ENCODE data around the gene TUBB2B. TPM values are rescaled to one million over a fixed set of nuclear protein-coding genes. Genes with fewer than 3 reads are reported as not detected.

The TUBB2B gene
- total and polyA plus RNA-seq, 4 donors, result 0.22 to 4.6 (median 3.2) TPM

DNA sequence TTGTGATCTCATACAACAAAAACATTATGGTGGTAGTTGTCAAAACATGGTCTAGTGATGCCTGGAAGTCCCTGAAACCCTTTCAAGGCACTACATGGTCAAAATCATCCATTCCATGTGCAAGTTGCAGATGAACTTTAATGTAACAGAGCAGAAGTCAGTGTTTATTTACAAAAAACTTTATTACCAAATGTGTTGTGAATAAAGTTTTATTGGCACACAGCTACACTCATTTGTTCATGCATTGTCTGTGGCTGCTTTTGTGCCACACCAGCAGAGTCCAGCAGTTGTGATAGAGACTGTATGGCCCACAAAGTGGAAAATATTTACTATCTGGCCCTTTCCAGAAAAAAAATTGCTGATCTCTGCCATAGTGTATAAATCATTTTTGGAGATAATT is 26.8 kb downstream of the TUBB2B start:
- TF ChIP-seq FOXA1 (IDR thresholded peaks at IDR 0.05) (no peak), SP1 (IDR thresholded peaks at IDR 0.05) (no peak), JUND (IDR thresholded peaks at IDR 0.05) (no peak), YY1 (IDR thresholded peaks at IDR 0.05) (no peak), HNF4G (IDR thresholded peaks at IDR 0.05) (no peak), HNF4A (conservative IDR thresholded peaks at IDR 0.05) (no peak), TAF1 (conservative IDR thresholded peaks at IDR 0.05) (no peak), RAD21 (IDR thresholded peaks at IDR 0.05) (no peak), EGR1 (IDR thresholded peaks at IDR 0.05; ENCODE audit: low read depth in 2 of 2) (no peak), MAX (IDR thresholded peaks at IDR 0.05) (no peak), NR2F2 (IDR thresholded peaks at IDR 0.05) (no peak), GABPA (IDR thresholded peaks at IDR 0.05 in 1 of 2, conservative IDR thresholded peaks at IDR 0.05 in 1 of 2) (no peak), CTCF (IDR thresholded peaks at IDR 0.05; ENCODE audit: low read depth, low read length, missing input control) (no peak), RXRA (IDR thresholded peaks at IDR 0.05) (no peak)
- TF ChIP-seq, protein P1, sequence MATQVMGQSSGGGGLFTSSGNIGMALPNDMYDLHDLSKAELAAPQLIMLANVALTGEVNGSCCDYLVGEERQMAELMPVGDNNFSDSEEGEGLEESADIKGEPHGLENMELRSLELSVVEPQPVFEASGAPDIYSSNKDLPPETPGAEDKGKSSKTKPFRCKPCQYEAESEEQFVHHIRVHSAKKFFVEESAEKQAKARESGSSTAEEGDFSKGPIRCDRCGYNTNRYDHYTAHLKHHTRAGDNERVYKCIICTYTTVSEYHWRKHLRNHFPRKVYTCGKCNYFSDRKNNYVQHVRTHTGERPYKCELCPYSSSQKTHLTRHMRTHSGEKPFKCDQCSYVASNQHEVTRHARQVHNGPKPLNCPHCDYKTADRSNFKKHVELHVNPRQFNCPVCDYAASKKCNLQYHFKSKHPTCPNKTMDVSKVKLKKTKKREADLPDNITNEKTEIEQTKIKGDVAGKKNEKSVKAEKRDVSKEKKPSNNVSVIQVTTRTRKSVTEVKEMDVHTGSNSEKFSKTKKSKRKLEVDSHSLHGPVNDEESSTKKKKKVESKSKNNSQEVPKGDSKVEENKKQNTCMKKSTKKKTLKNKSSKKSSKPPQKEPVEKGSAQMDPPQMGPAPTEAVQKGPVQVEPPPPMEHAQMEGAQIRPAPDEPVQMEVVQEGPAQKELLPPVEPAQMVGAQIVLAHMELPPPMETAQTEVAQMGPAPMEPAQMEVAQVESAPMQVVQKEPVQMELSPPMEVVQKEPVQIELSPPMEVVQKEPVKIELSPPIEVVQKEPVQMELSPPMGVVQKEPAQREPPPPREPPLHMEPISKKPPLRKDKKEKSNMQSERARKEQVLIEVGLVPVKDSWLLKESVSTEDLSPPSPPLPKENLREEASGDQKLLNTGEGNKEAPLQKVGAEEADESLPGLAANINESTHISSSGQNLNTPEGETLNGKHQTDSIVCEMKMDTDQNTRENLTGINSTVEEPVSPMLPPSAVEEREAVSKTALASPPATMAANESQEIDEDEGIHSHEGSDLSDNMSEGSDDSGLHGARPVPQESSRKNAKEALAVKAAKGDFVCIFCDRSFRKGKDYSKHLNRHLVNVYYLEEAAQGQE (IDR thresholded peaks at IDR 0.05), result no peak
- TF ChIP-seq, protein P2, sequence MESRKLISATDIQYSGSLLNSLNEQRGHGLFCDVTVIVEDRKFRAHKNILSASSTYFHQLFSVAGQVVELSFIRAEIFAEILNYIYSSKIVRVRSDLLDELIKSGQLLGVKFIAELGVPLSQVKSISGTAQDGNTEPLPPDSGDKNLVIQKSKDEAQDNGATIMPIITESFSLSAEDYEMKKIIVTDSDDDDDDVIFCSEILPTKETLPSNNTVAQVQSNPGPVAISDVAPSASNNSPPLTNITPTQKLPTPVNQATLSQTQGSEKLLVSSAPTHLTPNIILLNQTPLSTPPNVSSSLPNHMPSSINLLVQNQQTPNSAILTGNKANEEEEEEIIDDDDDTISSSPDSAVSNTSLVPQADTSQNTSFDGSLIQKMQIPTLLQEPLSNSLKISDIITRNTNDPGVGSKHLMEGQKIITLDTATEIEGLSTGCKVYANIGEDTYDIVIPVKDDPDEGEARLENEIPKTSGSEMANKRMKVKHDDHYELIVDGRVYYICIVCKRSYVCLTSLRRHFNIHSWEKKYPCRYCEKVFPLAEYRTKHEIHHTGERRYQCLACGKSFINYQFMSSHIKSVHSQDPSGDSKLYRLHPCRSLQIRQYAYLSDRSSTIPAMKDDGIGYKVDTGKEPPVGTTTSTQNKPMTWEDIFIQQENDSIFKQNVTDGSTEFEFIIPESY (IDR thresholded peaks at IDR 0.05), result no peak
- TF ChIP-seq, protein P3, sequence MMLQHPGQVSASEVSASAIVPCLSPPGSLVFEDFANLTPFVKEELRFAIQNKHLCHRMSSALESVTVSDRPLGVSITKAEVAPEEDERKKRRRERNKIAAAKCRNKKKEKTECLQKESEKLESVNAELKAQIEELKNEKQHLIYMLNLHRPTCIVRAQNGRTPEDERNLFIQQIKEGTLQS (IDR thresholded peaks at IDR 0.05), result no peak
- Histone ChIP-seq H3K9ac (ENCODE audit: low read depth in 1 of 2, low read length in 2 of 2) (no peak overlapping the region), H3K36me3 (ENCODE audit: control insufficient read depth in 4 of 4, insufficient read depth in 3 of 4, low read depth in 1 of 4, low read length in 3 of 4) (no peaks in the 10 kb centered on the region), H3K27me3 (ENCODE audit: control insufficient read depth in 4 of 4, insufficient read depth in 4 of 4, low read length in 3 of 4) (no peaks in the 10 kb centered on the region), H3K27ac (ENCODE audit: low read depth in 1 of 2, low read length in 2 of 2) (no peak overlapping the region), H3K9me3 (ENCODE audit: control insufficient read depth in 4 of 4, low read length in 3 of 4) (no peaks in the 10 kb centered on the region), H3K4me1 (ENCODE audit: control insufficient read depth in 4 of 4, insufficient read depth in 4 of 4, low read length in 3 of 4) (no peaks in the 10 kb centered on the region), H3K4me3 (ENCODE audit: low read depth in 1 of 3, low read length in 3 of 3) (no peak overlapping the region)
- no peak for DNase-seq (ENCODE audit: low spot score)

DNA sequence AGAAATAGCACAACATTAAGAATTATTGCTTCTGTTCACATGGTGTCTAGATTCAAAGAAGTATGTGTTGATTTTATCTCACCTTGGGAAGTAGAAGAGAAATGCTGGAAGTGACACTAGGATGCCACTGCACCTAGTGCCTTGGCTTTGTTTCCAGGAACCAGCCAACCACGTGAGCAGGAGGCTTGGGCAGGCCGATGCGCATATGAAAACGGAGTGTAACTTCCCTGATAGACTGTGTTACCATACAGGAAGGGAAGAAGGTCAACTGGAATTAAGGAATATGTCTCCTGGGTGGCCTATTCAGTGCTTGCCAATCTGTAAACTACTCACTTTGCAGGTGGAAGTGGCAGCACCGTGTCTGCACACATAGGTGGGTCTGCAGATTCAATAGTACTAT is 28.1 kb downstream of the TUBB2B start:
- no peaks in the 10 kb centered on the region for H3K36me3 ChIP-seq (ENCODE audit: control insufficient read depth in 4 of 4, insufficient read depth in 3 of 4, low read depth in 1 of 4, low read length in 3 of 4)
- no peaks in the 10 kb centered on the region for H3K9me3 ChIP-seq (ENCODE audit: control insufficient read depth in 4 of 4, low read length in 3 of 4)
- no peak for TF ChIP-seq HNF4G (IDR thresholded peaks at IDR 0.05)
- TF ChIP-seq FOXA2 (IDR thresholded peaks at IDR 0.05), result no peak
- TF ChIP-seq RAD21 (IDR thresholded peaks at IDR 0.05), result no peak
- TF ChIP-seq GABPA (IDR thresholded peaks at IDR 0.05 in 1 of 2, conservative IDR thresholded peaks at IDR 0.05 in 1 of 2), result no peak
- TF ChIP-seq, protein P2 (IDR thresholded peaks at IDR 0.05), result no peak
- no peak for TF ChIP-seq RXRA (IDR thresholded peaks at IDR 0.05)
- no peak for TF ChIP-seq CTCF (IDR thresholded peaks at IDR 0.05; ENCODE audit: low read depth, low read length, missing input control)
- no peak for TF ChIP-seq FOXA1 (IDR thresholded peaks at IDR 0.05)
- TF ChIP-seq SP1 (IDR thresholded peaks at IDR 0.05), result no peak
- no peak for TF ChIP-seq JUND (IDR thresholded peaks at IDR 0.05)
- TF ChIP-seq EGR1 (IDR thresholded peaks at IDR 0.05; ENCODE audit: low read depth in 2 of 2), result no peak
- TF ChIP-seq YY1 (IDR thresholded peaks at IDR 0.05), result no peak
- no peak for TF ChIP-seq NR2F2 (IDR thresholded peaks at IDR 0.05)
- no peak for TF ChIP-seq HNF4A (conservative IDR thresholded peaks at IDR 0.05)
- no peaks in the 10 kb centered on the region for H3K27me3 ChIP-seq (ENCODE audit: control insufficient read depth in 4 of 4, insufficient read depth in 4 of 4, low read length in 3 of 4)
- H3K27ac ChIP-seq (ENCODE audit: low read depth in 1 of 2, low read length in 2 of 2), result no peak overlapping the region
- no peaks in the 10 kb centered on the region for H3K4me1 ChIP-seq (ENCODE audit: control insufficient read depth in 4 of 4, insufficient read depth in 4 of 4, low read length in 3 of 4)
- 86% methylated on average over 5 of the region's 5 CpGs for WGBS
- no peak for DNase-seq (ENCODE audit: low spot score)
- no peak overlapping the region for H3K4me3 ChIP-seq (ENCODE audit: low read depth in 1 of 3, low read length in 3 of 3)
- H3K9ac ChIP-seq (ENCODE audit: low read depth in 1 of 2, low read length in 2 of 2), result no peak overlapping the region
